OCI-LY7 (cell line): ENCODE data around the gene USP34. TPM values are rescaled to one million over a fixed set of nuclear protein-coding genes. Genes with fewer than 3 reads are reported as not detected.

Experiments used
- BruUV-seq: library from RNA; stranded (reverse); fragments of 400-500 nt; replicated peaks from 2 replicates; lab custom pipeline; 2021; lab: Mats Ljungman, UMichigan
- CTCF ChIA-PET: fragments of 300-600 bp; sonication (Branson Sonifier 250); formaldehyde crosslinking; loops from one replicate; lab custom pipeline; 2022; ENCODE audit warnings: antibody characterized with exemption; ENCODE audit not compliant: unreplicated experiment; lab: Charles Lee
- POLR2A ChIA-PET: fragments of 300-600 bp; sonication (Branson Sonifier 250); formaldehyde crosslinking; loops from one replicate; lab custom pipeline; 2022; ENCODE audit warnings: antibody characterized with exemption; lab: Charles Lee
- DNase-seq: peaks from one replicate; pipeline ENCODE4 v3.0.0-alpha.2; 2015; ENCODE audit warnings: low spot score
- H2AFZ ChIP-seq: fragments of 200-600 bp; sonication (generic), shearing (Covaris generic); 2 replicates; pipeline ENCODE4 v1.6.1; 2014; ENCODE audit warnings: mild to moderate bottlenecking, antibody characterized with exemption, low read length, moderate library complexity
- H3K27ac ChIP-seq: fragments of 200-600 bp; sonication (generic); 2 replicates; pipeline ENCODE4 v1.5.1; 2014; ENCODE audit warnings: mixed run types, low read depth, mild to moderate bottlenecking, moderate library complexity, low read length, inconsistent platforms; ENCODE audit not compliant: poor library complexity, severe bottlenecking
- H3K36me3 ChIP-seq: fragments of 200-600 bp; sonication (generic); 2 replicates; pipeline ENCODE4 v1.6.1; 2014; ENCODE audit warnings: mild to moderate bottlenecking, antibody characterized with exemption, low read length, moderate library complexity, mixed read lengths; ENCODE audit not compliant: insufficient read depth
- H3K4me1 ChIP-seq: fragments of 200-600 bp; sonication (generic); 2 replicates; pipeline ENCODE4 v1.5.1; 2014; ENCODE audit warnings: mild to moderate bottlenecking, low read length; ENCODE audit not compliant: insufficient read depth, poor library complexity, severe bottlenecking
- H3K4me2 ChIP-seq: fragments of 200-600 bp; sonication (generic); 2 replicates; pipeline ENCODE4 v1.6.1; 2014; ENCODE audit warnings: mild to moderate bottlenecking, low read length
- H3K4me3 ChIP-seq: fragments of 200-600 bp; sonication (generic); 2 replicates; pipeline ENCODE4 v1.5.1; 2014; ENCODE audit warnings: mild to moderate bottlenecking, low read depth, low read length; ENCODE audit not compliant: poor library complexity, severe bottlenecking
- H3K79me2 ChIP-seq: fragments of 200-600 bp; sonication (generic); 2 replicates; pipeline ENCODE4 v1.6.1; 2016; ENCODE audit warnings: low read depth, mild to moderate bottlenecking, low read length, moderate library complexity, mixed read lengths; ENCODE audit not compliant: insufficient read depth
- H3K9me2 ChIP-seq: fragments of 200-600 bp; sonication (generic); 2 replicates; pipeline ENCODE4 v1.6.1; 2016; ENCODE audit warnings: mild to moderate bottlenecking, low read length, mixed read lengths; ENCODE audit not compliant: insufficient read depth
- H3K9me3 ChIP-seq: fragments of 200-600 bp; sonication (generic); 2 replicates; pipeline ENCODE4 v1.6.1; 2014; ENCODE audit warnings: mild to moderate bottlenecking, mixed run types, low read length, mixed read lengths
- H4K20me1 ChIP-seq: fragments of 200-600 bp; sonication (generic); 2 replicates; pipeline ENCODE4 v1.6.1; 2014; ENCODE audit warnings: mild to moderate bottlenecking, antibody characterized with exemption, low read length, moderate library complexity, mixed read lengths; ENCODE audit not compliant: insufficient read depth
- CTCF ChIP-seq: fragments of 200-600 bp; sonication (generic); conservative IDR thresholded peaks from 2 replicates; pipeline ENCODE4 v1.5.1; 2014; ENCODE audit warnings: mild to moderate bottlenecking, antibody characterized with exemption, low read length, moderate library complexity, mixed read lengths
- EZH2phosphoT487 ChIP-seq: fragments of 200-600 bp; sonication (generic); IDR thresholded peaks from 2 replicates; pipeline ENCODE4 v1.6.1; 2018; ENCODE audit warnings: low read depth, borderline replicate concordance, mild to moderate bottlenecking, mixed run types, antibody characterized with exemption, low read length, moderate library complexity, mixed read lengths
- intact Hi-C: fragments of 100-400 bp; cut with micrococcal nuclease; formaldehyde crosslinking; loops from one replicate; pipeline ENCODE4 v1.10.0; 2022; ENCODE audit not compliant: unreplicated experiment
- total RNA-seq, 2 experiments: library from RNA; depleted of rRNA in 1 of 2; stranded (reverse); fragments of >200 nt in 1 of 2; shearing (Covaris generic) in 1 of 2; gene quantifications; 2 replicates each; pipeline ENCODE4 v1.2.3, GENCODE V29; 2014 to 2022

Gene USP34
- total RNA-seq, 2 experiments from 2014 or later: 192 to 344 TPM

- CTCF ChIA-PET: no interaction called here
- no peak for DNase-seq
- Histone ChIP-seq H3K9me2 (no peaks in the 10 kb centered on the region), H3K27ac (no peak overlapping the region), H3K36me3 (peaks cover 92% of the 10 kb centered on the region), H3K4me3 (no peak overlapping the region), H2AFZ (no peak overlapping the region), H3K79me2 (no peaks in the 10 kb centered on the region), H3K4me2 (no peak overlapping the region), H3K4me1 (no peaks in the 10 kb centered on the region), H4K20me1 (no peaks in the 10 kb centered on the region), H3K9me3 (no peaks in the 10 kb centered on the region)
- intact Hi-C loops: no loop called here
- no TSS peak for BruUV-seq
- POLR2A ChIA-PET: interaction anchor here (0.6 to 1.0 kb wide), 5 partner anchors 11 to 1070 kb away, joined by 3 to 4 read pairs (median 3); no protein-coding TSS in a partner anchor
- TF ChIP-seq CTCF (no peak), EZH2phosphoT487 (no peak)
Measured at GRCh38 chr2:61288070-61288841, 182.6 kb downstream of the USP34 start.

GRCh38 chr2:61287254-61287653 is 183.6 kb downstream of the USP34 start:
- no peaks in the 10 kb centered on the region for H3K9me3 ChIP-seq
- no peaks in the 10 kb centered on the region for H4K20me1 ChIP-seq
- intact Hi-C loops: no loop called here
- no peaks in the 10 kb centered on the region for H3K4me1 ChIP-seq
- no peak for DNase-seq
- no peak overlapping the region for H3K4me3 ChIP-seq
- CTCF ChIA-PET: no interaction called here
- H3K36me3 ChIP-seq: peaks cover 93% of the 10 kb centered on the region
- POLR2A ChIA-PET: no interaction called here
- no peak overlapping the region for H2AFZ ChIP-seq
- no peak overlapping the region for H3K27ac ChIP-seq
- H3K9me2 ChIP-seq: no peaks in the 10 kb centered on the region
- H3K4me2 ChIP-seq: no peak overlapping the region
- H3K79me2 ChIP-seq: no peaks in the 10 kb centered on the region
- no peak for TF ChIP-seq EZH2phosphoT487
- TF ChIP-seq CTCF: no peak
- no TSS peak for BruUV-seq

- intact Hi-C loops: no loop called here
Measured at GRCh38 chr2:61283443-61284160, 187.3 kb downstream of the USP34 start.

More at GRCh38 chr2:61283443-61284160, 187.3 kb downstream of the USP34 start:
- Histone ChIP-seq H3K9me2 (no peaks in the 10 kb centered on the region), H3K4me3 (no peak overlapping the region), H4K20me1 (no peaks in the 10 kb centered on the region), H3K4me1 (no peaks in the 10 kb centered on the region), H3K4me2 (no peak overlapping the region), H3K79me2 (no peaks in the 10 kb centered on the region), H2AFZ (no peak overlapping the region), H3K27ac (no peak overlapping the region), H3K9me3 (no peaks in the 10 kb centered on the region), H3K36me3 (peaks cover 96% of the 10 kb centered on the region)
- BruUV-seq: no TSS peak
- no peak for DNase-seq
- TF ChIP-seq EZH2phosphoT487: no peak
- no peak for TF ChIP-seq CTCF
- POLR2A ChIA-PET: no interaction called here
- CTCF ChIA-PET: no interaction called here
